Measurements from ENCODE around the gene CSHL1.
"Not testable (repeated sequence)": the region's sequence is repeated elsewhere in the genome, so short reads cannot be mapped to it uniquely, and the experiment has no call there.

- TF ChIP-seq CTCF (IDR thresholded peaks at IDR 0.05; ENCODE audit: low read depth, low read length, poor library complexity, severe bottlenecking); EZH2phosphoT487 (IDR thresholded peaks at IDR 0.05; ENCODE audit: borderline replicate concordance, low read length): not testable (repeated sequence)
Measured at GRCh38 chr17:63920050-63920449, 9.0 kb upstream of the CSHL1 start.

All from DOHH2 (cell line).